Panc1 (cell line): ENCODE measurements around the gene MICAL2. TPM values are rescaled to one million over a fixed set of nuclear protein-coding genes. Genes with fewer than 3 reads are reported as not detected.

Source experiments
- ATAC-seq: fragments of 200-7000 bp; cut with Tn5 transposase; 2 replicates; pipeline ENCODE4 v1.9.1; 2020; ENCODE audit warnings: mild to moderate bottlenecking, moderate library complexity
- BruUV-seq: library from RNA; stranded (reverse); fragments of 400-500 nt; replicated peaks from 2 replicates; lab custom pipeline; 2021; lab: Mats Ljungman, UMichigan
- CTCF ChIA-PET: fragments of 300-600 bp; sonication (Branson Sonifier 250); formaldehyde crosslinking; loops from one replicate; lab custom pipeline; 2022; ENCODE audit warnings: antibody characterized with exemption; lab: Charles Lee
- POLR2A ChIA-PET: fragments of 300-600 bp; sonication (Branson Sonifier 250); formaldehyde crosslinking; loops from one replicate; lab custom pipeline; 2022; ENCODE audit warnings: antibody characterized with exemption; lab: Charles Lee
- DNase-seq: peaks from one replicate; pipeline ENCODE4 v3.0.0-alpha.2; 2010; ENCODE audit warnings: low read depth, low spot score
- H3K27ac ChIP-seq: 2 replicates; pipeline ENCODE4 v1.5.1; 2011; ENCODE audit warnings: mild to moderate bottlenecking, low read length, inconsistent platforms
- H3K27me3 ChIP-seq: fragments of 200-500 bp; sonication (Bioruptor generic); 2 replicates; pipeline ENCODE4 v1.6.0; 2014; ENCODE audit warnings: low read length, inconsistent platforms; ENCODE audit not compliant: control insufficient read depth, insufficient read depth
- H3K36me3 ChIP-seq: fragments of 200-500 bp; sonication (Bioruptor generic); 2 replicates; pipeline ENCODE4 v1.5.1; 2014; ENCODE audit warnings: inconsistent platforms, mild to moderate bottlenecking, low read length, moderate library complexity; ENCODE audit not compliant: control insufficient read depth, insufficient read depth
- H3K4me1 ChIP-seq: 2 replicates; pipeline ENCODE4 v1.5.1; 2011; ENCODE audit warnings: inconsistent platforms, mild to moderate bottlenecking, low read length, moderate library complexity; ENCODE audit not compliant: control insufficient read depth, insufficient read depth
- H3K4me3 ChIP-seq, 2 experiments: 2 replicates each; pipeline ENCODE4 v1.5.1; 2011 to 2012; ENCODE audit warnings: low read depth in 2 of 2, low read length in 2 of 2, mild to moderate bottlenecking in 2 of 2, inconsistent platforms in 1 of 2, moderate library complexity in 1 of 2
- H3K9me3 ChIP-seq: fragments of 200-500 bp; sonication (Bioruptor generic); 2 replicates; pipeline ENCODE4 v1.5.1; 2014; ENCODE audit warnings: low read depth, mild to moderate bottlenecking, inconsistent platforms, low read length, moderate library complexity; ENCODE audit not compliant: control insufficient read depth, insufficient read depth
- CTCF ChIP-seq: fragments of 450-650 bp; IDR thresholded peaks from 2 replicates; pipeline ENCODE4 v1.5.1; 2017; ENCODE audit warnings: mild to moderate bottlenecking
- POLR2AphosphoS5 ChIP-seq: IDR thresholded peaks from 2 replicates; pipeline ENCODE4 v1.6.1; 2012; ENCODE audit warnings: mild to moderate bottlenecking, low read depth, low read length, moderate library complexity
- REST ChIP-seq, 2 experiments: IDR thresholded peaks; 2 replicates each; pipeline ENCODE4 v1.6.1; 2011 to 2012; ENCODE audit warnings: low read depth in 2 of 2, control low read depth in 1 of 2, low read length in 1 of 2, mild to moderate bottlenecking in 1 of 2, moderate library complexity in 1 of 2; ENCODE audit not compliant: insufficient read depth in 1 of 2
- SIN3A ChIP-seq: IDR thresholded peaks from 2 replicates; pipeline ENCODE4 v1.6.1; 2012; ENCODE audit warnings: low read depth, mild to moderate bottlenecking, low read length, moderate library complexity, borderline replicate concordance; ENCODE audit not compliant: insufficient read depth
- TCF7L2 ChIP-seq: IDR thresholded peaks from 2 replicates; pipeline ENCODE4 v1.6.1; 2011; ENCODE audit warnings: mild to moderate bottlenecking, low read depth, low read length, inconsistent platforms
- in situ Hi-C: cut with HindIII; loops from 2 replicates; pipeline ENCODE4 v1.10.0; 2016; ENCODE audit warnings: low sequenced_read_pairs, low pct_unique_long_range_greater_than_20kb
- intact Hi-C: fragments of 100-400 bp; cut with micrococcal nuclease; formaldehyde crosslinking; loops from one replicate; pipeline ENCODE4 v1.10.0; 2022; ENCODE audit not compliant: unreplicated experiment
- total RNA-seq: library from RNA; stranded (reverse); gene quantifications from one replicate; pipeline ENCODE4 v1.2.1, GENCODE V29; 2021; ENCODE audit not compliant: unreplicated experiment

Gene MICAL2
- total RNA-seq, 1 experiment from 2014 or later = 199 TPM

GRCh38 chr11:12098601-12099000, 11.8 kb upstream of the MICAL2 start:
- H3K27me3 ChIP-seq = no peaks in the 10 kb centered on the region
- H3K4me1 ChIP-seq = peaks cover 2% of the 10 kb centered on the region; the same call in 1 of the 2 replicates
- no peaks in the 10 kb centered on the region for H3K9me3 ChIP-seq
- BruUV-seq = no TSS peak
- POLR2A ChIA-PET = interaction anchor here (0.7 kb wide), 1 partner anchor 91 kb away, joined by 4 read pairs; no protein-coding TSS in a partner anchor
- ATAC-seq = no peak
- H3K36me3 ChIP-seq = no peaks in the 10 kb centered on the region
- in situ Hi-C loops (no loop called here), intact Hi-C loops (no loop called here)
- no peak for DNase-seq
- no peak overlapping the region for H3K27ac ChIP-seq
- H3K4me3 ChIP-seq = no peak overlapping the region
- TF ChIP-seq TCF7L2 (no peak), SIN3A (no peak), CTCF (no peak), REST (IDR thresholded peaks at IDR 0.05; ENCODE audit: insufficient read depth in 1 of 2, low read depth in 2 of 2, low read length in 1 of 2) (no peak), POLR2AphosphoS5 (no peak)
- CTCF ChIA-PET = no interaction called here

- Histone ChIP-seq H3K9me3 (no peaks in the 10 kb centered on the region), H3K4me3 (no peak overlapping the region), H3K27me3 (no peaks in the 10 kb centered on the region), H3K4me1 (peaks cover 2% of the 10 kb centered on the region; the same call in 1 of the 2 replicates), H3K36me3 (no peaks in the 10 kb centered on the region), H3K27ac (no peak overlapping the region)
- no TSS peak for BruUV-seq
- intact Hi-C loops = no loop called here
- DNase-seq = no peak
- CTCF ChIA-PET = no interaction called here
- no peak for ATAC-seq
- in situ Hi-C loops = no loop called here
- TF ChIP-seq CTCF (no peak), SIN3A (no peak), TCF7L2 (no peak), POLR2AphosphoS5 (no peak), REST (IDR thresholded peaks at IDR 0.05; ENCODE audit: insufficient read depth in 1 of 2, low read depth in 2 of 2, low read length in 1 of 2) (no peak)
- POLR2A ChIA-PET = interaction anchor here (0.7 kb wide), 1 partner anchor 90 kb away, joined by 4 read pairs; no protein-coding TSS in a partner anchor
Measured at GRCh38 chr11:12099132-12099873, 11.1 kb upstream of the MICAL2 start.
